Gastroesophageal sphincter (tissue), 4 donors: Measurements from ENCODE around the gene DBF4B. TPM values are rescaled to one million over a fixed set of nuclear protein-coding genes. Genes with fewer than 3 reads are reported as not detected.

Experiments
- ATAC-seq: fragments of 150-250 bp; one replicate; pipeline ENCODE4 v1.9.1; 2016; ENCODE audit warnings: mild to moderate bottlenecking, moderate library complexity
- H3K27ac ChIP-seq, 4 donors: fragments of 200-600 bp; sonication (generic) in 3 of 4; 1 replicate in 3 of 4; 2 replicates in 1 of 4; pipeline ENCODE4 v1.5.1; 2016 to 2019
- H3K27me3 ChIP-seq: fragments of 200-600 bp; sonication (generic); one replicate; pipeline ENCODE4 v1.5.1; 2019
- H3K36me3 ChIP-seq, 2 donors: fragments of 200-600 bp; sonication (generic); one replicate each; pipeline ENCODE4 v1.5.1; 2019; ENCODE audit warnings: control low read depth in 1 of 2
- H3K4me1 ChIP-seq, 3 donors: fragments of 200-600 bp; sonication (generic); 1 replicate in 2 of 3; 2 replicates in 1 of 3; pipeline ENCODE4 v1.5.1; 2016 to 2019; ENCODE audit warnings: control low read depth in 2 of 3
- H3K4me3 ChIP-seq, 2 donors: fragments of 200-600 bp; sonication (generic); one replicate each; pipeline ENCODE4 v1.5.1; 2019; ENCODE audit warnings: mild to moderate bottlenecking in 1 of 2, moderate library complexity in 1 of 2
- H3K9me3 ChIP-seq, 3 donors: fragments of 200-600 bp; sonication (generic); one replicate each; pipeline ENCODE4 v1.5.1; 2017 to 2019; ENCODE audit warnings: control low read depth in 2 of 3
- CTCF ChIP-seq, 4 experiments: fragments of 200-600 bp in 2 of 4; fragments of 450-650 bp in 2 of 4; sonication (generic) in 1 of 4; IDR thresholded peaks; one replicate each; pipeline ENCODE4 v1.5.1; 2017 to 2019; ENCODE audit warnings: antibody characterized with exemption in 4 of 4, mild to moderate bottlenecking in 2 of 4, moderate library complexity in 2 of 4
- EP300 ChIP-seq: sonication (generic); formaldehyde crosslinking; IDR thresholded peaks from one replicate; pipeline ENCODE4 v1.6.1; 2017; ENCODE audit warnings: antibody characterized with exemption, mild to moderate bottlenecking
- POLR2A ChIP-seq, 2 donors: fragments of 450-650 bp; IDR thresholded peaks; one replicate each; pipeline ENCODE4 v1.6.1; 2017; ENCODE audit warnings: antibody characterized with exemption in 2 of 2, mild to moderate bottlenecking in 2 of 2, moderate library complexity in 1 of 2
- POLR2AphosphoS5 ChIP-seq: sonication (generic); formaldehyde crosslinking; IDR thresholded peaks from one replicate; pipeline ENCODE4 v1.6.1; 2017; ENCODE audit warnings: antibody characterized with exemption
- WGBS, 2 donors: methylation state at CpG; one replicate each; pipeline ENCODE4 v1.1.5; 2018; ENCODE audit warnings: low coverage in 1 of 2; 5-methylcytosine and 5-hydroxymethylcytosine counted together
- total RNA-seq, 4 donors: library from RNA; depleted of rRNA; stranded (reverse); fragments of >200 nt; gene quantifications; one replicate each; pipeline ENCODE4 v1.1.0, GENCODE V29; 2016

The DBF4B gene
- total RNA-seq, 4 donors from 2014 or later, result 0.96 to 7.2 (median 3.9) TPM

DNA sequence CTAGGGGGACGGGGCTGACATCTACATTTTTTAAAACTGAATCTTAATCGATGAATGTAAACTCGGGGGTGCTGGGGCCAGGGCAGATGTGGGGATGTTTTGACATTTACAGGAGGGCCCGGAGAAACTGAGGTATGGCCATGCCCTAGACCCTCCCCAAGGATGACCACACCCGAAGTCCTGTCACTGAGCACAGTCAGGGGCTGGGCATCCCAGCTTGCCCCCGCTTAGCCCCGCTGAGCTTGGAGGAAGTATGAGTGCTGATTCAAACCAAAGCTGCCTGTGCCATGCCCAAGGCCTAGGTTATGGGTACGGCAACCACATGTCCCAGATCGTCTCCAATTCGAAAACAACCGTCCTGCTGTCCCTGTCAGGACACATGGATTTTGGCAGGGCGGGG is 71.7 kb downstream of the DBF4B start:
- WGBS, 2 donors, result 84 to 87% methylated on average over 3 to 6 of the region's 12 CpGs
- Histone ChIP-seq H3K9me3 (no peaks in the 10 kb centered on the region), H3K27me3 (no peaks in the 10 kb centered on the region), H3K4me3 (no peak overlapping the region), H3K36me3 (no peaks in the 10 kb centered on the region), H3K27ac (peak overlapping the region in 2 of 4 donors; percentile 72 to 79), H3K4me1 (peaks cover 0 to 56% (median 13%) of the 10 kb centered on the region in 3 donors)
- no peak for ATAC-seq
- TF ChIP-seq CTCF (IDR thresholded peaks at IDR 0.05) (no peak), EP300 (no peak), POLR2AphosphoS5 (no peak), POLR2A (IDR thresholded peaks at IDR 0.05) (no peak)

DNA sequence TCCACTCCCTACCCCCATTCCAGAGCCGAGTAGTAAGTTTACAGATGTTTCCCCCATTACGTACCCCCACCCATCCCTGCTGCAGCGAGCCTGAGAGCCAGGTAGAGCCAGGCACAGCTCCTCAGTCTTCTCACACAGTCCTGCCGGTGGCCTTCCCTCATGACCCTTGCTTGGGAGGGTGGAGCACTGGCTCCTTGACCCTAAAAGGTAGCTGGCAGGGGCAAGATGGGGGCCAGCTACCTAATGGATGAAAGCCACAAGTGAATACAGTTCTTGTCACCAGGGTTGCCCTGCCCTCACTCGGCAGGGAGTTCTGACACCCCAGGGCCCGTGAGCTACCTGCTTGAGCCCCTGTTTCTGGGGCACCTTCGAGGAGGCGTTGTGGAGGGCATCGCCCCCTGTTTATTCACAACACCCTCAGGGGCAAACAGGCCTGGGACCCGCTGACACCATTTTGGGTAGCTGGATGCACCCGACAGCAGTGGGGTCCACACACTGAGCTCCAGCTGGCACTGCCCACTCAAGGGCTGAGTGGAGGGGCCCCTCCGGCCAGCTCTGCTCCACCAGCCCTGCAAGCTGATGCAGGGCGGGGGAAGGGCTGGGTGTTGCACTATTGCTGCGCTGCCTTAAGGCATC is 72.5 kb downstream of the DBF4B start:
- peaks cover 0 to 53% (median 9%) of the 10 kb centered on the region in 3 donors for H3K4me1 ChIP-seq
- H3K9me3 ChIP-seq, result no peaks in the 10 kb centered on the region
- H3K36me3 ChIP-seq, result no peaks in the 10 kb centered on the region
- peak overlapping the region in 3 of 4 donors; percentile 60 to 79 (median 72) for H3K27ac ChIP-seq
- H3K27me3 ChIP-seq, result no peaks in the 10 kb centered on the region
- WGBS, 2 donors, result no CpG with 5 or more reads among the region's 14 CpGs
- no peak for ATAC-seq
- TF ChIP-seq POLR2A (IDR thresholded peaks at IDR 0.05) (no peak), EP300 (no peak), POLR2AphosphoS5 (no peak), CTCF (IDR thresholded peaks at IDR 0.05) (no peak)
- H3K4me3 ChIP-seq, result no peak overlapping the region

- H3K36me3 ChIP-seq, result no peaks in the 10 kb centered on the region
- no peaks in the 10 kb centered on the region for H3K9me3 ChIP-seq
- WGBS, 2 donors, result 24% methylated on average over 3 of the region's 17 CpGs; no CpG with 5 or more reads in 1 of the 2 donors
- TF ChIP-seq POLR2AphosphoS5 (no peak), POLR2A (IDR thresholded peaks at IDR 0.05) (no peak), CTCF (IDR thresholded peaks at IDR 0.05) (no peak), EP300 (no peak)
- peak overlapping the region; percentile 18 to 79 (median 66) for H3K27ac ChIP-seq
- H3K4me3 ChIP-seq, result no peak overlapping the region
- no peaks in the 10 kb centered on the region for H3K27me3 ChIP-seq
- H3K4me1 ChIP-seq, result peaks cover 0 to 53% (median 11%) of the 10 kb centered on the region in 3 donors
- ATAC-seq, result no peak
These were observed 73.3 kb downstream of the DBF4B start for GRCh38 chr17:44781551-44782325.

DNA sequence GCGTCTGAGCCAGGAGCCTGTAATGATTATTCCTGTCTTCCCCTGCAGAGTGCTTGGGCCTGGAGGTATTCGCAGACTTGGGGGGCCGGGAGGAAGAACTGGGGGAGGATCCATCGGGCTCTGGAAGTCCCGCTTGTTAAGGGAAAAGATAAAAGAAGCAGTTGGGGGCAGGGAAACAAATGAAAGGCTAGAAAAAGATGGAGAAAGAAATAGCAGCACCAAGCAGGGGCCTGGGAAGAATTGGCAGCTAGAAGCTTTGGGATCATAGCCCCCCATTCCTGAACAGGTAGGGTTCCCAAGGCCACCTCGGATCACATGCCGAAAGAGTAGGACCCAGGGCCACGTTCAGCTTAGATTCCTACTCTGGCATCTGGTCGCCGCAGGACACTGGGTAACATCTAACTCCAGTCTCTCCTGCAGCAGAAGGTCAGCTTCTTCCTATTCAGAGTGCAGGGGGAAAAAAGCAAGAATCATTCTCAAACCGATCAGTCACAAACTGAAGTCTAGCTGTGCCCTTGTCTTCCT is 73.9 kb downstream of the DBF4B start:
- Histone ChIP-seq H3K36me3 (no peaks in the 10 kb centered on the region), H3K27me3 (no peaks in the 10 kb centered on the region), H3K4me1 (peaks cover 0 to 58% (median 17%) of the 10 kb centered on the region in 3 donors), H3K4me3 (peak overlapping the region in 1 of 2 donors; percentile 8), H3K9me3 (no peaks in the 10 kb centered on the region), H3K27ac (peak overlapping the region; percentile 18 to 79 (median 66))
- ATAC-seq, result no peak
- WGBS, 2 donors, result 22 to 62% methylated on average over 1 to 6 of the region's 11 CpGs
- TF ChIP-seq POLR2AphosphoS5, result no peak
- no peak for TF ChIP-seq EP300
- no peak for TF ChIP-seq POLR2A (IDR thresholded peaks at IDR 0.05)
- TF ChIP-seq CTCF (IDR thresholded peaks at IDR 0.05), result no peak
